CD4-positive, alpha-beta T cell treated with Interleukin-1 beta for 1 hour (primary cell): ENCODE data around the gene EOMES.

Experiments
- DNase-seq, 2 donors: peaks; one replicate each; pipeline ENCODE4 v3.0.0-alpha.2; 2020 to 2022

Gene EOMES

GRCh38 chr3:27721717-27722564 is at the start of gene EOMES:
Gene EOMES (minus strand): TSS chr3:27722323. CDS start chr3:27722294, 29 bp downstream.
- peak; percentile 76 to 80 for DNase-seq

DNA sequence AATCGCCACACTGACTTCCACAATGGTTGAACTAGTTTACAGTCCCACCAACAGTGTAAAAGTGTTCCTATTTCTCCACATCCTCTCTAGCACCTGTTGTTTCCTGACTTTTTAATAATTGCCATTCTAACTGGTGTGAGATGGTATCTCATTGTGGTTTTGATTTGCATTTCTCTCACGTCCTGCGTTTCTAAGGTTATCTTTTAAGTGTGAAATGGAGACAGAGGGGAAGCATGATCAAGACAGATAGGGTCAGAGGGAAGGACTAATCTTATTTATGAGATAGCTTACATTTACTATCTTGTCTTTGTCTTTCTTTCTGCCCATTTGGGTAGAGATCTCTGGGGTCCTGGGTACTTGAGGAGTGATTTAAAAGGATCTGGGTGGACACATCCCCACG is 48.3 kb upstream of the EOMES start:
- peak in 1 of 2 donors; percentile 4 for DNase-seq

- no peak for DNase-seq
These were observed 44.9 kb upstream of the EOMES start for GRCh38 chr3:27767000-27767399.

- no peak for DNase-seq
These were observed 36.0 kb upstream of the EOMES start for GRCh38 chr3:27758083-27758482.

GRCh38 chr3:27756877-27757276 is 34.8 kb upstream of the EOMES start:
- no peak for DNase-seq

DNA sequence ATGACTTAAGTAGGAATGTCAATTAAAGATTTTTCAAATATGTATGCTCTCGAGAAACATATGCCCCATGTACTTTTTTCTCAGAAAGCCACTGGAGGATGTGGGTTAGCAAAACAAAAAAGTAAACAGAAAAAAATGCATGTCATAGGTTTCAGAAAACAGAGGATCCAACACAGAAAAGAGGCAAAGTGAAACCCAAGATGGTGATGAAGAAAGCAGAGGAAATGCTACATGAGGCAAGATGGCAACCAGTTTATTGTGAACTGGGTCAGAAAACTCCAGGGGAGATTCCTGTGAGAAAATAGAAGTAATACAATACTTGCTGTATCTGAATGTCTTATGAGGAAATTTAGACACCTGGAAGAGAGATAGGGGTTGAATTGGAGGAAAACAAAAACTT is 30.8 kb upstream of the EOMES start:
- peak in 1 of 2 donors; percentile 10 for DNase-seq

DNA sequence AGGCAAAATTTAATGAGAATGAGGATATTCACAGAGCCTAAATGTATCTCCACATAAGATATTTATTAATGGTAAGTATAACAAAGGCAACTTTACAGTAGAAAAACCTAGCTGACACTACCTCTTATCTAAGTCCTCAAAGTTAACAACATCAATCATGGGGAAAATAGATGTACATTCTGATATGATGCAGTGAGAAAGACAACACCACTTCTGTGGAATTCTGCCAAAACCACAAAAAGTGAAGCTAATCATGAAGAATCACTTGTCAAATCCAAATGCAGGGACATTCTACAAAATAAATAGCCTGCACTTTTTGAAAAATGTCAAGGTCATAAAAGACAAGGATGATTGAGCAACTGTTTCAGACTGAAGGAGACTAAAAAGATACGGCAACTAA is 27.5 kb upstream of the EOMES start:
- no peak for DNase-seq

GRCh38 chr3:27746838-27747237 is 24.7 kb upstream of the EOMES start:
- DNase-seq = no peak

GRCh38 chr3:27740854-27741253 is 18.7 kb upstream of the EOMES start:
- DNase-seq = no peak

GRCh38 chr3:27737091-27737490 is 15.0 kb upstream of the EOMES start:
- no peak for DNase-seq

- no peak for DNase-seq
These were observed 8.9 kb upstream of the EOMES start for GRCh38 chr3:27730774-27731659.

DNA sequence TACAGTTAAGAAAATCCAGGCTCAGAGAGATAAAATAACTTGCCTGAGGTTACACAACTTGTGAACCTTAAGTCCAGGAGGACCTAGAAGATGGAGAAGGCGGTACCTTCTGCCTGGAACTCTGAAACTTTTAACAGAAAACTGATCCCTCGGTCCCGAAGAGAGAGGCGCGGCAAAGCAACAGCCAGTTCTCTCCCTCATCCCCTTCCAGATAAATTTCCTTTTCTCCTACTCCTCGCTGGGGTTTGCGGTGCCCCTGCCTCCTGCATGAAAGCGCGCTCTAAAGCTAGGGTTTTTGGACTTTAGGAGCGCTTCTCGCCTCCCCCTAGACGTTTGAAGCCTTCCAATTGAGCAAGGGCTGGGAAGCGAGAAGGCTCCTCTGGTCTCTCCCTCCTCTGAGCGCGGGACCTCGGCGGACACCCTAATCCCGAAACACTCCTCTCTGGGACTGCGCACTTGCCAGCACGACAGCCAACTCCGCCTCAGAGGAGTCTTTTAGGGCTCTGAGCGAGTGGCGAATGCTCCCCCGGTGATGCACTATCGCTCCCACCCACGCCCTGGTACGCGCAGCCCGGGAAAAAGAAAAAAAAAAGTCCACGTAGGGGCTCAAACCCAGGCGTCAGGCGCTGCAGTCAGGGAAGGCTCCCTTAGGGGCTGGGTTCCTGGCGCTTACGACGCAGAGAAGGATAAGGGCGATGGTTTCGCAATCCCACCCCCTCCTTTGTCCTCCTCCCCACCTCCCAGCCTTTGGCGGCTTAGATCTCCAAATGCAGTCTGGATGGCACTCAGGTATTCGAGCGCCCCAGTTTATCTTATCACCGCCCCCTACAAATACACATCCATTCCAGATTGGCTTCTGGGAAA is 7.9 kb upstream of the EOMES start:
- no peak for DNase-seq

GRCh38 chr3:27729325-27729724 is 7.2 kb upstream of the EOMES start:
- no peak for DNase-seq

GRCh38 chr3:27728195-27729087 is 6.3 kb upstream of the EOMES start:
- DNase-seq = peak in 1 of 2 donors; percentile 29

DNA sequence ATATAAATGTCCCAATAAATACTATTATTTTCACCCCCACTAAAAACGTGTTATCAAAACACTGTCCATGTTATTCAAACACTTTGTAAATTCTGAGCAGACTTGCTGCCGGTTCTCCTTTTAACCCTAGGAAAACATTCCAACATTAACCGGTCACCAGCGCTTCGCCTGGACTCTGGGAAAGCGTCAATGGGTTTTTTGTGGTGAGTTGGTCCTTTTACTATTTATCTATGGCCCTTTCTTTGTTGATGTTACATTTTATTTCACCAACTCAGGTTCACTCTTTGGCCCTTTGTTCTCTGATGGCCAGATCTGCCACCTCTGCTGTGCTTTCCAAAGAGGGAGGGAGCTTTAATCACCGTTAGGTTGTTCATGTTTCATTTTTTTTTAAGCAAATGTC is 4.1 kb upstream of the EOMES start:
- DNase-seq = no peak

DNA sequence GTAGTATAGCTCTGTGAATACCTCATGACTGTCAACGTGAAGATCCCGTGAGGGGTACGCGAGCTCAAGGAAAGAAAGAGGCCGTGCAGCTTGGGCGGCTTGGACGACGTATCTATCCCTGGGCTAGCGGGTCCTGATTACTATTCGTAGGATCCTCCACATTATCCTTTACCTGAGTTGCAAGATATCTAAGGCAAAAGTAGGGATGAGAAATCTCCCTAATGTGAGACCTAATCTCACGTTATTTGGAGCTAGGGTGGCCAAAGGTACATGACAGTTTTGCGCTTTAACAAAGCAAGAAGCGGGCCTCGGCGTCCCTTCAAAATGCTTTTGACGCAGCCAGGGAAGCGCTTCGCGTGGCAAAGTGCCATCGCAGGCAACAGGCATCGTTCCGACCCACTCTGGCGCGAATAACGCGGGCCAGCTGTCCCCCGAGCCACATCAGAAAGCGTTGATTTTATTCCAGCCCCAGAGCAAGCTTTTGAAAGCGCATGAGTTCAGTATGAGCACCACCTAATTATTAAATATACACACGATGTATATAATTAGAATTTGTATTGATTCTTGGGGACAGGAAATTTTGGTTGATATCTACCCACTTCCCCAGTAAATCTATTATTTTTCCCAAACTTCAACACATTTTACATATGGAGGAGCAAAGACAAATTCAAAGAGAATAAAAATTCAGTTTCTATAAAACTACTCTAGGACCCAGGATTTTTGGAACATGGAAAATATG is 2.5 kb upstream of the EOMES start:
- DNase-seq = no peak

DNA sequence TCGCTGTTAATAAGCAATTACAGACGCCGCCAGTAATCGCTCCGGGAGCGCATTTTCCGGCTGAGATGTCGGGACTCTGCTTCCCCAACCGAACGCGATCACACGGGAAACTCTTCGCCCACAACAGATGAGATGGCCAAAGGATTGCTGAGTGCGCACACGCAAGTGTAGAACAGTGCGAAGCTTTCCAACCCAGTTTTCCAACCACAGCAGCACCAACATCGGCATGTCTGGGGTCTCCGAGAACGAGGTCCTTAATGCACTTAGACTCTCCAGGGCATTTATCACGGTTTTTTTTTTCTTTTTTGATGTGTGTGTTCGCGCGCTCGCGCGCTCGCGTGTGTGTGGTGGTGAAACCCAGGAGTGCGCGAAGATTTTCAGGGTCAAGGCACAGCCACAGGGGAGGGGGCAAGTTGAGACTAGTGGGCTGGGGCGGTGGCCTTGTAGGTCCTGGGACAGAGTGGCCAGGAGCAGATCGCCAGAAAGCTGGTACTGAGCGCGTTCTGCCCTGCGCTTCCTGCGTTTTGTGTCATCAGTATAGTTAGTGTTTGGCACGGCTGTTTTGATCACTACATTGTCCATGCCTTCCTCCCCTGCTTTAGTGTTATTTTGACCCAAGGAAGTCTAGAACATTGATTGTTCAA is 1.8 kb upstream of the EOMES start:
- no peak for DNase-seq

DNA sequence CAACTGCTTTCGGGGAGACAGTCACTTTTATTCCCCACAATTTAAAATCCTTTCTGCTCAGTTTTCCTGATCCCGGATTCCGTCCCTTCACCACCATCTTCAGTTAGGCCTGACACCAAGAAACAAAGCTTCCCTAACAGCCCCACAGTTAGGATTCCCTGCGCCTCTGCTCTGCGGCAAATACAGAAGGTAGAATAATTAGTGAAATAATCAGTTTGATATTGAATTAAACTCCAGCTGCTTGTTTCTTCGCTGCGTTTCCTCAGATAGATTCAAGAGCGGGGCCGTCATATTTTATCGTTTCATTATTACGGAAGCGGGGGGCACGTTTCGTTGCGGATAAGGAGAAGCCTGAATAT is 1.3 kb upstream of the EOMES start:
- DNase-seq = no peak

DNA sequence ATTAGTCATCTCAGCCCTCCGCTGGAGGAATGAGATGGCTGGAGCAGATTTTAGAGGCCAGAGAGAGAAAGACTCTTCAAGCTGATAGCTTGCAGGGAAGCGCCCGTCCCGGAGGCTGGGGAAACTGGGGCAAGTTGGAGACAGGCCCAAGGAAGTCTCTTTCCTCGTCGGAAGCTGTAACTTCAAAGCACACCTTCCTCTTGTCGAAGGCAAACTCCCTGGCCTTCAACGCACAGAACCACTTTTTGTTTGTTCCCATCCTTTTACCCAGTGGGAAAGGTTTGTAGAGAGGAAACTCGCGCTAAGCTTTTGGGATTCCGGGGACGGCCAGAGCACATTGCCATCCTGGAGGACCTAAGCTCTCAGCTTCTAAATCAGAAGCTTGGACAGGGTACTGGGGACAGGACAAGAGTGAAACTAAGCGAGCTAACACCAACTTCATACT is 900 bp upstream of the EOMES start:
- no peak for DNase-seq

DNA sequence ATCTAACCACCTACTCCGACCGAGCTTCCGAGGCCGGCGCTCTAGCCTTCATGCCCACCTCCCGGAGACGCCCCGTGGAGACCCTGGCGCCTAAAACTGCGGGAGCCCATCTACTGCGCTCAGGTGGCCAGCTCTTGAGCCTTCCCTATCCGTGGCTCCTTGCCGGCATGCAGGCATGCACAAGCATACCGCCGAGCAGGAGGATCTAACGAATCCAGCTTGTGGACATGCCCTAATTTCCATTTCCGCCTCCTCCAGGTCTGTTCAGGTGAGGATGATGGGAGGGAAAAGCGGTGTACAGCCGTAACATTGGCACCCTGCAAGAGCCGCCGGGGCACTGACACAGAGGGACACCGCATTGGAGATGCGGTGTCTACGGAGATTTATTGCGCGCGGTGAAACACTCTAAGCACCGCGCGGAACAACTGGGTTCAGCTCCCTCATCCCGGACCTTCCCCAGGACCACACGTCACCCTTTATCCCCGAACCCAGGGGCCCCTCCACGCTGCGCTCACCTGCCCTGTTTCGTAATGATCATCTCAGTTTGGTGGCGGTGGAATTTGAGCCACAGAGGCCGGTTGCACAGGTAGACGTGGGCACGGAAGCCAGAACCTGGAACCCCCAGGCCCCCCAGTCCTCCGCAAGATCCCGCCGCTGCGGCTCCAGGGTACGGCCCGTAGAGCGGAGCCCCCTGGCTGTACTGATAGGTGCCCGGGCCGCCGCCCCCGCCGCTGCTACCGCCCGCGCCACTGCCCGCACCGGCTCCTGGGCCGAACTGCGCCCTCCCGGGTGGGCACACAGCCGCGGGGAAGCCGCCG is 1.0 kb downstream of the EOMES start:
- peak in 1 of 2 donors; percentile 19 for DNase-seq
